SK-N-SH treated with all-trans-retinoic acid at 6 μM for 48 hours (cell line): ENCODE measurements around the gene SCN8A.

Experiments used
- ATAC-seq: fragments of 200-7000 bp; cut with Tn5 transposase; 3 replicates; pipeline ENCODE4 v1.9.1; 2020; ENCODE audit warnings: mild to moderate bottlenecking, moderate library complexity
- ARNTL ChIP-seq: fragments of 450-650 bp; formaldehyde crosslinking; IDR thresholded peaks from 2 replicates; pipeline ENCODE4 v1.5.0; 2020; ENCODE audit warnings: low read depth, mild to moderate bottlenecking, moderate library complexity, borderline replicate concordance
- BACH2 ChIP-seq: fragments of 250-450 bp; sonication (Bioruptor Pico); IDR thresholded peaks from 2 replicates; pipeline ENCODE4 v1.9.0; 2021; ENCODE audit warnings: mild to moderate bottlenecking, borderline replicate concordance
- CREB5 ChIP-seq: fragments of 250-450 bp; sonication (Bioruptor Pico); IDR thresholded peaks from 2 replicates; pipeline ENCODE4 v1.5.1; 2020; ENCODE audit warnings: low read depth, mild to moderate bottlenecking, moderate library complexity
- CSDC2 ChIP-seq: fragments of 250-450 bp; sonication (Bioruptor Pico); IDR thresholded peaks from 2 replicates; pipeline ENCODE4 v1.5.0; 2020; ENCODE audit warnings: mild to moderate bottlenecking, moderate library complexity
- CSRNP3 ChIP-seq: fragments of 250-450 bp; sonication (Bioruptor Pico); IDR thresholded peaks from 2 replicates; pipeline ENCODE4 v1.5.1; 2021; ENCODE audit warnings: mild to moderate bottlenecking, moderate library complexity
- ESRRG ChIP-seq: fragments of 250-450 bp; sonication (Bioruptor Pico); IDR thresholded peaks from 2 replicates; pipeline ENCODE4 v1.6.1; 2021; ENCODE audit warnings: mild to moderate bottlenecking
- GLIS3 ChIP-seq: fragments of 250-450 bp; sonication (Bioruptor Pico); IDR thresholded peaks from 2 replicates; pipeline ENCODE4 v1.5.0; 2020; ENCODE audit warnings: mild to moderate bottlenecking, moderate library complexity
- ISL1 ChIP-seq: fragments of 250-450 bp; sonication (Bioruptor Pico); IDR thresholded peaks from 2 replicates; pipeline ENCODE4 v2.1.2; 2022; ENCODE audit warnings: mild to moderate bottlenecking, moderate library complexity
- PATZ1 ChIP-seq: fragments of 250-450 bp; sonication (Bioruptor Pico); IDR thresholded peaks from 2 replicates; pipeline ENCODE4 v1.8.0; 2020; ENCODE audit warnings: mild to moderate bottlenecking, moderate library complexity, borderline replicate concordance
- POU6F1 ChIP-seq: fragments of 250-450 bp; sonication (Bioruptor Pico); IDR thresholded peaks from 2 replicates; pipeline ENCODE4 v1.8.0; 2021; ENCODE audit warnings: low read depth, mild to moderate bottlenecking, moderate library complexity, borderline replicate concordance
- RARB ChIP-seq: fragments of 250-450 bp; sonication (Bioruptor Pico); IDR thresholded peaks from 2 replicates; pipeline ENCODE4 v1.8.0; 2021; ENCODE audit warnings: mild to moderate bottlenecking, moderate library complexity
- SNAI2 ChIP-seq: fragments of 250-450 bp; sonication (Bioruptor Pico); IDR thresholded peaks from 2 replicates; pipeline ENCODE4 v1.5.0; 2020; ENCODE audit warnings: mild to moderate bottlenecking, moderate library complexity
- TCF4 ChIP-seq: fragments of 250-450 bp; sonication (Bioruptor Pico); IDR thresholded peaks from 2 replicates; pipeline ENCODE4 v1.8.0; 2021; ENCODE audit warnings: mild to moderate bottlenecking, moderate library complexity, borderline replicate concordance
- TOX ChIP-seq: fragments of 250-450 bp; sonication (Bioruptor Pico); IDR thresholded peaks from 2 replicates; pipeline ENCODE4 v1.8.0; 2021; ENCODE audit warnings: mild to moderate bottlenecking, moderate library complexity, borderline replicate concordance
- TSHZ2 ChIP-seq: fragments of 250-450 bp; sonication (Bioruptor Pico); IDR thresholded peaks from 2 replicates; pipeline ENCODE4 v1.5.0; 2020; ENCODE audit warnings: mild to moderate bottlenecking, moderate library complexity
- ZC3H10 ChIP-seq: fragments of 250-450 bp; sonication (Bioruptor Pico); IDR thresholded peaks from 2 replicates; pipeline ENCODE4 v1.5.1; 2021; ENCODE audit warnings: mild to moderate bottlenecking, moderate library complexity
- ZFP3 ChIP-seq: fragments of 250-450 bp; sonication (Bioruptor Pico); IDR thresholded peaks from 2 replicates; pipeline ENCODE4 v1.5.0; 2020; ENCODE audit warnings: mild to moderate bottlenecking, moderate library complexity
- ZFP30 ChIP-seq: fragments of 450-650 bp; formaldehyde crosslinking; IDR thresholded peaks from 2 replicates; pipeline ENCODE4 v1.5.0; 2022; ENCODE audit warnings: mild to moderate bottlenecking, moderate library complexity
- ZNF565 ChIP-seq: fragments of 450-650 bp; formaldehyde crosslinking; conservative IDR thresholded peaks from 2 replicates; pipeline ENCODE4 v1.5.0; 2020; ENCODE audit warnings: low read depth, mild to moderate bottlenecking, moderate library complexity
- ZNF70 ChIP-seq: fragments of 450-650 bp; formaldehyde crosslinking; IDR thresholded peaks from 2 replicates; pipeline ENCODE4 v1.5.0; 2020; ENCODE audit warnings: mild to moderate bottlenecking, moderate library complexity
- ZNF8 ChIP-seq: fragments of 450-650 bp; formaldehyde crosslinking; IDR thresholded peaks from 2 replicates; pipeline ENCODE4 v1.5.0; 2020; ENCODE audit warnings: mild to moderate bottlenecking, moderate library complexity

SCN8A gene

GRCh38 chr12:51662728-51663154 is 71.7 kb downstream of the SCN8A start:
- TF ChIP-seq RARB (CRISPR knock-in tag), result no peak
- TF ChIP-seq TCF4 (CRISPR knock-in tag), result no peak
- no peak for TF ChIP-seq CREB5
- TF ChIP-seq POU6F1 (CRISPR knock-in tag), result no peak
- no peak for TF ChIP-seq GLIS3 (CRISPR knock-in tag)
- no peak for TF ChIP-seq CSRNP3
- no peak for TF ChIP-seq BACH2
- no peak for TF ChIP-seq TOX (CRISPR knock-in tag)
- no peak for TF ChIP-seq TSHZ2 (CRISPR knock-in tag)
- TF ChIP-seq ESRRG (CRISPR knock-in tag), result no peak
- no peak for TF ChIP-seq ZNF565 (CRISPR knock-in tag)
- no peak for TF ChIP-seq ARNTL (CRISPR knock-in tag)
- no peak for TF ChIP-seq ZFP30 (CRISPR knock-in tag)
- ATAC-seq, result no peak

GRCh38 chr12:51663390-51663789 is 72.4 kb downstream of the SCN8A start:
- no peak for TF ChIP-seq CSDC2 (CRISPR knock-in tag)
- TF ChIP-seq ZC3H10 (CRISPR knock-in tag), result no peak
- no peak for TF ChIP-seq ZNF565 (CRISPR knock-in tag)
- no peak for TF ChIP-seq PATZ1 (CRISPR knock-in tag)
- TF ChIP-seq POU6F1 (CRISPR knock-in tag), result no peak
- TF ChIP-seq TOX (CRISPR knock-in tag), result no peak
- no peak for TF ChIP-seq SNAI2 (CRISPR knock-in tag)
- no peak for TF ChIP-seq BACH2
- TF ChIP-seq ZFP30 (CRISPR knock-in tag), result no peak
- no peak for ATAC-seq

- no peak for ATAC-seq
- TF ChIP-seq RARB (CRISPR knock-in tag) (no peak), PATZ1 (CRISPR knock-in tag) (no peak), BACH2 (no peak), ZC3H10 (CRISPR knock-in tag) (no peak), ZNF565 (CRISPR knock-in tag) (no peak), ZFP3 (CRISPR knock-in tag) (no peak), CREB5 (no peak), ZFP30 (CRISPR knock-in tag) (no peak), ISL1 (CRISPR knock-in tag) (no peak), ZNF70 (CRISPR knock-in tag) (no peak), ESRRG (CRISPR knock-in tag) (no peak), ZNF8 (CRISPR knock-in tag) (no peak), POU6F1 (CRISPR knock-in tag) (no peak), ARNTL (CRISPR knock-in tag) (no peak)
- TF ChIP-seq, all 23 proteins: peak for 0
Measured at GRCh38 chr12:51666696-51667095, 75.7 kb downstream of the SCN8A start.
